ENCODE data around the gene PLEK. TPM values are rescaled to one million over a fixed set of nuclear protein-coding genes. Genes with fewer than 3 reads are reported as not detected.

Gene PLEK
- total RNA-seq, 1 donor from 2014 or later, result not detected

DNA sequence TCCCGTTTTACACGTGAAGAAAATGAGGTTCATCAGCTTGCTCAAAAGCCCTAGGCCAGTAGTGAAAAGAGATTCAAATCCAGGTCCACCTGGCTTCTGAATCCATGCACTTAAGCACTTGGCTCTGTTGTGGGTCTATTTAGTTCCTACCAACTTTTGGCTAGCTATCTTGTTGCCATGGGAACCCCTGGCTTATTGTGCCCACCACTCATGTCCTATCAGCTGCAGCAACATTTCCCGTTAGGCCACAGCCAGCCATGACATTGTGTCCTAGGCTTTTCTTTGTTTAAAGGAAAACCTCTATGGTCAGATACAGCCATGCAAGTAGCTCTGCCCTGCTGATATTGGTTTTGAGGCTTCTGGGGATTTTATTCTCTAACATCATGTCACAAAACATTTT, 49.8 kb downstream of the PLEK start:
- H3K27me3 ChIP-seq (ENCODE audit: control insufficient read depth, insufficient read depth, low read length), result no peaks in the 10 kb centered on the region
- FAIRE-seq, result no peak
- no peaks in the 10 kb centered on the region for H3K36me3 ChIP-seq (ENCODE audit: control insufficient read depth, insufficient read depth, low read length)
- DNase-seq (ENCODE audit: low read depth), result no peak
- TF ChIP-seq, protein P1, sequence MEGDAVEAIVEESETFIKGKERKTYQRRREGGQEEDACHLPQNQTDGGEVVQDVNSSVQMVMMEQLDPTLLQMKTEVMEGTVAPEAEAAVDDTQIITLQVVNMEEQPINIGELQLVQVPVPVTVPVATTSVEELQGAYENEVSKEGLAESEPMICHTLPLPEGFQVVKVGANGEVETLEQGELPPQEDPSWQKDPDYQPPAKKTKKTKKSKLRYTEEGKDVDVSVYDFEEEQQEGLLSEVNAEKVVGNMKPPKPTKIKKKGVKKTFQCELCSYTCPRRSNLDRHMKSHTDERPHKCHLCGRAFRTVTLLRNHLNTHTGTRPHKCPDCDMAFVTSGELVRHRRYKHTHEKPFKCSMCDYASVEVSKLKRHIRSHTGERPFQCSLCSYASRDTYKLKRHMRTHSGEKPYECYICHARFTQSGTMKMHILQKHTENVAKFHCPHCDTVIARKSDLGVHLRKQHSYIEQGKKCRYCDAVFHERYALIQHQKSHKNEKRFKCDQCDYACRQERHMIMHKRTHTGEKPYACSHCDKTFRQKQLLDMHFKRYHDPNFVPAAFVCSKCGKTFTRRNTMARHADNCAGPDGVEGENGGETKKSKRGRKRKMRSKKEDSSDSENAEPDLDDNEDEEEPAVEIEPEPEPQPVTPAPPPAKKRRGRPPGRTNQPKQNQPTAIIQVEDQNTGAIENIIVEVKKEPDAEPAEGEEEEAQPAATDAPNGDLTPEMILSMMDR (IDR thresholded peaks at IDR 0.05; ENCODE audit: insufficient read depth, low read length, severe bottlenecking), result no peak
- H3K4me3 ChIP-seq (ENCODE audit: low read depth, low read length), result no peak overlapping the region

DNA sequence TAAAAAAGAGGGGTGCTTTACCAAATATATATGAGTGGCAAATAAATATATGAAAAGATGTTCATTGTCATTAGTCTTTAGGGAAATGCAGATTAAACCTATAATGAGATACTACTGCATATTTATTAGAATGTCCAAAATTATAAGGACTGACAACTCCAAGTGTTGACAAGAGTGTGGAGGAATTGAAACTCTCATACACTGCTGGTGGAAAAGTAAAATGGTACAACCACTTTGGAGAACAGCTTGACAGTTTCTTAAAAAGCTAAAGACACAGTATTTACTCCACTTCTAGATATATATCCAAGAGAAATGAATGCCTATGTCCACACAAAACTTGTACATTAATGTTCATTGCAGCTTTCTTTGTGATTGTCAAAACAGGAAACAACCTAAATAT, 50.4 kb downstream of the PLEK start:
- Histone ChIP-seq H3K4me3 (ENCODE audit: low read depth, low read length) (no peak overlapping the region), H3K36me3 (ENCODE audit: control insufficient read depth, insufficient read depth, low read length) (no peaks in the 10 kb centered on the region), H3K27me3 (ENCODE audit: control insufficient read depth, insufficient read depth, low read length) (no peaks in the 10 kb centered on the region)
- TF ChIP-seq, protein P1 (IDR thresholded peaks at IDR 0.05; ENCODE audit: insufficient read depth, low read length, severe bottlenecking), result no peak
- DNase-seq (ENCODE audit: low read depth) (no peak), FAIRE-seq (no peak)

DNA sequence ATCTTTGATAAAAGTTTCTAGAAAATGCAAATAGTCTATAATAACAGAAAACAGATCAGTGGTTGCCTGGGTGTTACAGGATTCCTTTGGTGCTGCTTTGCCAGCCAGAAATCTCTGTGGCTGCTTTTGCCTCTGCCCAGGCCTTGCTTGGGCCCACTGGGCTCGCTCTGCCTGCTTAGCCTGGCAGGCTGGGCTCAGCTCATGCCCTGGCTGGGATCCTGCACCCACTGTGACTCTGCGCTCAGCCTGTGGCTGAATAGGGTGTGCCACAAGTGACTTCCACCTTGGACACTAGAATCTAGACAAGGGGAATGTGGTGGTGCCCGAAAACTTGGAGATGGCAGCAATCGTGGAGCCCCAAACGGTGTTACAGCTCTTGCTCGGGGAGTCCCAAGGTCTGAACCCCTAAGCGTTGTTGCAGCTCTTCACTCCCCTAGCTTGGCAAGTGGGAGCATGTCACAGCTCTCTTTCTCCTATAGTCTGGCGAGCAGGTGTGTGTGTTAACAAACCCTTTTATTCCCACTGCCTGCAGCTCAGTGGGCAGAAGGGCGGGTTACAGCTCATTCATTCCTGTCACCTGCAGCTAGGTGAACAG, 51.1 kb downstream of the PLEK start:
- TF ChIP-seq, protein P1 (IDR thresholded peaks at IDR 0.05; ENCODE audit: insufficient read depth, low read length, severe bottlenecking), result no peak
- peak; percentile 15 for DNase-seq (ENCODE audit: low read depth)
- Histone ChIP-seq H3K4me3 (ENCODE audit: low read depth, low read length) (no peak overlapping the region), H3K36me3 (ENCODE audit: control insufficient read depth, insufficient read depth, low read length) (no peaks in the 10 kb centered on the region), H3K27me3 (ENCODE audit: control insufficient read depth, insufficient read depth, low read length) (no peaks in the 10 kb centered on the region)
- FAIRE-seq, result no peak

DNA sequence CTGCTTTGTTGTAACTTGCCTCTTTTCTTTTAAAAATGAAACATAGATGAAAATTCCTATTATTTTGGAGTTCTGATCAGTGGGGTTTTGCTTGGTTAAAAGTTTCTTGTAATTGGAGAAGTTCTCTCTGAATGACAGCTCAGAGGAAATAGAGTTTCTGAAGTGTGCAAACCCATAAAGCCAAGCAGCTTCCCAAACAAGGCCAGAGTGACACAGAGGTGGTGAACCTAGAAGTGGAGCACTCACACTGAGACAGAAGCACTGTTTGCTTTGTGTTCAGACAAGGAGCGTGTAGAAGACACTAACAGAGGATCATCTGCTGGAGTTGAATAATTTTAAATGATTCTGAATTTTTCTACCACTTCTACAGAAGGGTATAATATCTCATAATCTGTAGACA, 52.8 kb downstream of the PLEK start:
- H3K4me3 ChIP-seq (ENCODE audit: low read depth, low read length), result no peak overlapping the region
- TF ChIP-seq, protein P1 (IDR thresholded peaks at IDR 0.05; ENCODE audit: insufficient read depth, low read length, severe bottlenecking), result no peak

DNA sequence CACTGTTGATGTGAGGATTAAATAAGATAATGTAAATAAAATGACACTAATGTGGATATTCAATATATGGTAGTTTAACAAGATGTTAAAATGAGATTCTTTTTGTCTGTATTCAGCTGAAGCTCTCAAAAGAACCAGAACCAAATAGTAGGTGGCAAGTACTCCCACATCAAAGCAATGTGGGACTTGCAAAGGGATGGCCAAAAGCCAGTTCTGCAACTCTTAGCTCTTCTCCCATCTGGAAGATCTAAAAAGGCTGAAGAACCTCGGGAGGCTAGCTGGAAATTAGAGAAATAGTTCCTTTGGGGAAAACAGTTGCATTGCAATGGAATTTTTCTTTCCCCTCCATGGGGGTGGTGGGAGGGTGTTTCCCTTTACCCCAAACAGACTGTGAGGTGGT, 53.3 kb downstream of the PLEK start:
- TF ChIP-seq, protein P1 (IDR thresholded peaks at IDR 0.05; ENCODE audit: insufficient read depth, low read length, severe bottlenecking), result no peak
- no peak for DNase-seq (ENCODE audit: low read depth)
- Histone ChIP-seq H3K36me3 (ENCODE audit: control insufficient read depth, insufficient read depth, low read length) (no peaks in the 10 kb centered on the region), H3K27me3 (ENCODE audit: control insufficient read depth, insufficient read depth, low read length) (no peaks in the 10 kb centered on the region), H3K4me3 (ENCODE audit: low read depth, low read length) (no peak overlapping the region)
- FAIRE-seq, result no peak

More for the DNA sequence above, 52.8 kb downstream of the PLEK start:
- Histone ChIP-seq H3K27me3 (ENCODE audit: control insufficient read depth, insufficient read depth, low read length) (no peaks in the 10 kb centered on the region), H3K36me3 (ENCODE audit: control insufficient read depth, insufficient read depth, low read length) (no peaks in the 10 kb centered on the region)
- no peak for DNase-seq (ENCODE audit: low read depth)
- FAIRE-seq, result no peak

DNA sequence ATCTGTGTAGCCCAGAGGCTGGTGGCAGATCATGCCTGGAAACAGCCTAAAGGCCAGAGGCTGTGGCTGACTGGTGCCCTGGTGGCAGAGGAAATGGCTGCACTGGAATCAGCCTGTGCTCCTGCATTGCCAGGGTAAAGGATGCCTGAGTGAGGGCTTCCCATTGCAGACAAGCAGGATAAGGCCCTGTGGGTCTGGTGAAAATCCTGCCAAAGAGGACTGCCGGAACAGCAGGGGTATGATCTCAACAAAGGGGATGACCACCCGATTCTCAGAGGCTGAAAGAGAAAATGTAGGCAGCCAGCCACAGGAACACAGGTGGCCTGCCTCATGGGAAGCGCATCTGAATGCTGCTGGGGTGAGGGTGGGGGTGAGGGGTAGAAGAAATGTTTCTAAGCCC, 53.8 kb downstream of the PLEK start:
- DNase-seq (ENCODE audit: low read depth) (no peak), FAIRE-seq (no peak)
- Histone ChIP-seq H3K27me3 (ENCODE audit: control insufficient read depth, insufficient read depth, low read length) (no peaks in the 10 kb centered on the region), H3K36me3 (ENCODE audit: control insufficient read depth, insufficient read depth, low read length) (no peaks in the 10 kb centered on the region), H3K4me3 (ENCODE audit: low read depth, low read length) (no peak overlapping the region)
- TF ChIP-seq, protein P1 (IDR thresholded peaks at IDR 0.05; ENCODE audit: insufficient read depth, low read length, severe bottlenecking), result no peak
